Vagina (tissue), 2 donors: ENCODE measurements around the gene ABCF2. TPM values are rescaled to one million over a fixed set of nuclear protein-coding genes. Genes with fewer than 3 reads are reported as not detected.
A peak's percentile ranks its signal among the peaks of the same experiment; 100 is the strongest.

ENCODE experiments used
- DNase-seq, 2 donors: peaks; one replicate each; pipeline ENCODE4 v3.0.0-alpha.2; 2017; ENCODE audit errors: extremely low spot score in 2 of 2
- H3K27ac ChIP-seq: fragments of 200-600 bp; sonication (generic); one replicate; pipeline ENCODE4 v1.5.1; 2019
- H3K27me3 ChIP-seq: fragments of 200-600 bp; sonication (generic); one replicate; pipeline ENCODE4 v1.5.1; 2019
- H3K36me3 ChIP-seq, 2 donors: fragments of 200-600 bp; sonication (generic); one replicate each; pipeline ENCODE4 v1.5.1; 2017 to 2019
- H3K4me1 ChIP-seq: fragments of 200-600 bp; sonication (generic); one replicate; pipeline ENCODE4 v1.5.1; 2019
- H3K4me3 ChIP-seq, 2 donors: fragments of 200-600 bp; sonication (generic); 1 replicate in 1 of 2; 2 replicates in 1 of 2; pipeline ENCODE4 v1.5.1; 2016 to 2019
- H3K9me3 ChIP-seq: fragments of 200-600 bp; sonication (generic); one replicate; pipeline ENCODE4 v1.5.1; 2019
- POLR2A ChIP-seq, 2 donors: fragments of 450-650 bp; IDR thresholded peaks; one replicate each; pipeline ENCODE4 v1.6.1; 2017; ENCODE audit warnings: antibody characterized with exemption in 2 of 2, mild to moderate bottlenecking in 2 of 2, moderate library complexity in 2 of 2
- POLR2AphosphoS5 ChIP-seq, 2 donors: sonication (generic); formaldehyde crosslinking; IDR thresholded peaks; one replicate each; pipeline ENCODE4 v1.9.0; 2017; ENCODE audit warnings: antibody characterized with exemption in 2 of 2, mild to moderate bottlenecking in 2 of 2, low read depth in 1 of 2; ENCODE audit not compliant: insufficient read depth in 1 of 2
- intact Hi-C: fragments of 100-400 bp; cut with DNase I; formaldehyde crosslinking; loops from one replicate; pipeline ENCODE4 v1.15.1; 2023
- total RNA-seq: library from RNA; depleted of rRNA; stranded (reverse); fragments of >200 nt; gene quantifications from one replicate; pipeline ENCODE4 v1.2.3, GENCODE V29; 2016
- TF ChIP-seq, protein P1 (sequence below), 3 experiments: fragments of 450-650 bp in 2 of 3; fragments of 200-600 bp in 1 of 3; sonication (generic) in 1 of 3; IDR thresholded peaks; one replicate each; pipeline ENCODE4 v1.5.1; 2017 to 2019; ENCODE audit warnings: antibody characterized with exemption in 3 of 3, mild to moderate bottlenecking in 2 of 3, moderate library complexity in 2 of 3

The ABCF2 gene
- total RNA-seq, 1 donor from 2014 or later: 25.3 TPM

DNA sequence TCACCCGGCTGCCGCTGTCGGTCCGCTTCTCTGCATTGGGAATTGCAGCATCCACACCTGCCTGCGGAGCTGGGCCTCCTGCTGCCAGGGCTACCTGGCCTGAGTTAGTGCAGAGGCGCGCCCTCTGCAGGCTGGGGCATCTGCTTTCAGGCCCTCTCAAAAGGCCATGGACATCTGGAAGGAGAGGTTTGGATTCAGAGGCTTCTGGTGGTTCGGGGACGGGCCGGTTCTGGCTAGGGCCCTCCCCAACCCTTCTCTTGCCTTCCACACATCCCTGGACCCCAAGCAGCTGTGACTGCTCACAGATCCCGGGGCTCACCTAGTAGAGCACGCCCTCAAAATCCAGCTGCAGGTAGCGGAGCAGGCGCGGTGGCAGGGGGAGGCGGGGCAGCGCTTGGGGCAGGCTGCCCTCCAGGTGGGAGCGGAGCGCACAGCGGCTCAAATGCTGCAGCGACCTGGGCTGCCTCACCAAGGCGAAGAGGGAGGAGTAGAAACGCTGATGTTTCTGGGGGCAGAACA lies 51.2 kb downstream of the ABCF2 start:
- no peaks in the 10 kb centered on the region for H3K9me3 ChIP-seq
- H3K4me3 ChIP-seq: no peak overlapping the region
- no peak overlapping the region for H3K27ac ChIP-seq
- intact Hi-C loops: no loop called here
- TF ChIP-seq POLR2A (IDR thresholded peaks at IDR 0.05) (no peak), POLR2AphosphoS5 (IDR thresholded peaks at IDR 0.05; ENCODE audit: insufficient read depth in 1 of 2, low read depth in 1 of 2) (no peak)
- H3K4me1 ChIP-seq: no peaks in the 10 kb centered on the region
- no peaks in the 10 kb centered on the region for H3K36me3 ChIP-seq
- H3K27me3 ChIP-seq: no peaks in the 10 kb centered on the region
- DNase-seq: peak in 1 of 2 donors; percentile 93

DNA sequence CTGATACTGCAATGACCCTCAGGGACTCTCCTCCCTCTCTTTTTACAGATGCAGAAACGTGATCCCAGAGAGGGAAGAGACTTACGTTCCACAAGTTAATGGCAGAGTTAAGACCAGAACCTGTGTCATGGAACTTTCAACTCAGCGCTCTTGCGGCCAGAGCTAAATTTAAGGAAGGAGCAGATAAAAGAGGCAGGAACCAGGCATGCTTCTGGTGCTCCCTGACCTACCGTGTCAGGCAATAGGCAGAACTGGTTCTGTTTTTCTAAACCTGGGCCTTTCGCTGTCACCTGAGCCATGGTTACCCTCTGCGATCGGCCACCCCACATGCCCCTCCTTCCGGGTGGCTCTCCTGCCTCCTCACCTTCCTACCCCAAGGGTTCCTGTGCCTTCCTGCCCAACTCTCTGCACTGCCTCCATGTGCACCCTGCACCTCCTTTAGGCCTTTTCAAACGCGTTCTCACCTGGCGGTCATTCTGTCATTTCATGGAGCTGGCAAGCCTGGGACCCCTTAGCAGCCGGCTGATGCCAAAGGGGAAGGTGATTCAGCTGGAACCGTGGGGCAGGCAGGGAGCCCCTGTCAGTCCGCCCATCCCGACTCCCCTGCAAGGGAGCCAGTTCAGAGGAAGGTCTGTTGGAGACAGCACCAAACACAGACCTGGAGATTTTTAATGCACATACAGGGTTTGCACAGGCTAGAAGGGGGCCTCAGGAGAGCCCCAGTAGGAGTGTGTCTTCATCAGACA lies 51.8 kb downstream of the ABCF2 start:
- DNase-seq: peak in 1 of 2 donors; percentile 94

DNA sequence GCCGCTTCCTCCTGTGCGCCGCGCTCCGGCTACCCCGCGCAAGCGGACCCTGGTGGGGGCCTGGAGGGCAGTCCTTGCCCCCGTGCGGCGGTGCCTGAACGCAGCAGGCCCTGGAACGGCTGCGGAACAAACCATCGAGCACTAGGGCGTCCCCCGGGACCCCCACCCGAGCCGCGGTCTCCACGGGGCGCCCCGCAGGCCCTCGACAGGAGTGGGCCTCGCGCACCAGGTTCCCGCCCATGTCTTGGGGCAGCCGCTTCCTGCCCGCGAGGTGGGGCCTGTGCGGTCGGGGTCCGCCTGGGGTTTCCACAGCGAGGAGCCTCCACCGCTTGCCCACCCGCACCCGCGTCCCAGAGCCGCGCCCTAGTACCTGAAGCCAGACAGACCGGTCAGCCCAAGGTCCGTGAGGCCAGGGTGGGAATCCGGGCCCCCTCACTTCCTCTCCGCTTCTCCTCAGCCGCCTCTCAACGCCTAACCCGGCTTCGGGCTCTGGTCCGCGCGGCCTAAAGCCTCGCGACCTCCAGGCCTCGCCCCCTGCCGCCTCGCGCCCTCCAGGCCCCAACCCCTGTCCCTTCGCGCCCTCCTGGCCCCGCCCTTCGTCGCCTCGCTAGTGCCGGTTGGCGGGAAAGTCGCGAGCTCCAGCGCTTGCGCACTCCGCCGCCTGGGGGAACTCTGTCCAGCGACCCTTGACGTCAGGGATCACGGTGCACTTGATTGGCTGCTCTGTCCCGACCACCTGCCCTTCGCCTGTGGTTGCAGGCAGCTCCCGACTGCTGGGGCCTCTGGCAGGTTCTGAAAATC lies 52.6 kb downstream of the ABCF2 start:
- Histone ChIP-seq H3K4me3 (no peak overlapping the region), H3K9me3 (no peaks in the 10 kb centered on the region), H3K4me1 (no peaks in the 10 kb centered on the region), H3K27me3 (no peaks in the 10 kb centered on the region), H3K36me3 (no peaks in the 10 kb centered on the region), H3K27ac (no peak overlapping the region)
- peak in 1 of 2 donors; percentile 92 for DNase-seq
- intact Hi-C loops: loop anchor here (5.0 kb wide), 1 partner anchor 133 kb away; no protein-coding TSS in a partner anchor
- TF ChIP-seq POLR2AphosphoS5 (IDR thresholded peaks at IDR 0.05; ENCODE audit: insufficient read depth in 1 of 2, low read depth in 1 of 2) (no peak), POLR2A (IDR thresholded peaks at IDR 0.05) (no peak)
- TF ChIP-seq, protein P1, sequence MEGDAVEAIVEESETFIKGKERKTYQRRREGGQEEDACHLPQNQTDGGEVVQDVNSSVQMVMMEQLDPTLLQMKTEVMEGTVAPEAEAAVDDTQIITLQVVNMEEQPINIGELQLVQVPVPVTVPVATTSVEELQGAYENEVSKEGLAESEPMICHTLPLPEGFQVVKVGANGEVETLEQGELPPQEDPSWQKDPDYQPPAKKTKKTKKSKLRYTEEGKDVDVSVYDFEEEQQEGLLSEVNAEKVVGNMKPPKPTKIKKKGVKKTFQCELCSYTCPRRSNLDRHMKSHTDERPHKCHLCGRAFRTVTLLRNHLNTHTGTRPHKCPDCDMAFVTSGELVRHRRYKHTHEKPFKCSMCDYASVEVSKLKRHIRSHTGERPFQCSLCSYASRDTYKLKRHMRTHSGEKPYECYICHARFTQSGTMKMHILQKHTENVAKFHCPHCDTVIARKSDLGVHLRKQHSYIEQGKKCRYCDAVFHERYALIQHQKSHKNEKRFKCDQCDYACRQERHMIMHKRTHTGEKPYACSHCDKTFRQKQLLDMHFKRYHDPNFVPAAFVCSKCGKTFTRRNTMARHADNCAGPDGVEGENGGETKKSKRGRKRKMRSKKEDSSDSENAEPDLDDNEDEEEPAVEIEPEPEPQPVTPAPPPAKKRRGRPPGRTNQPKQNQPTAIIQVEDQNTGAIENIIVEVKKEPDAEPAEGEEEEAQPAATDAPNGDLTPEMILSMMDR (IDR thresholded peaks at IDR 0.05): no peak

More for the DNA sequence above, 51.8 kb downstream of the ABCF2 start:
- Histone ChIP-seq H3K9me3 (no peaks in the 10 kb centered on the region), H3K27ac (no peak overlapping the region), H3K36me3 (no peaks in the 10 kb centered on the region), H3K4me1 (no peaks in the 10 kb centered on the region), H3K27me3 (no peaks in the 10 kb centered on the region), H3K4me3 (no peak overlapping the region)
- intact Hi-C loops: no loop called here
- TF ChIP-seq POLR2A (IDR thresholded peaks at IDR 0.05) (no peak), POLR2AphosphoS5 (IDR thresholded peaks at IDR 0.05; ENCODE audit: insufficient read depth in 1 of 2, low read depth in 1 of 2) (no peak)
- TF ChIP-seq, protein P1 (IDR thresholded peaks at IDR 0.05): no peak

DNA sequence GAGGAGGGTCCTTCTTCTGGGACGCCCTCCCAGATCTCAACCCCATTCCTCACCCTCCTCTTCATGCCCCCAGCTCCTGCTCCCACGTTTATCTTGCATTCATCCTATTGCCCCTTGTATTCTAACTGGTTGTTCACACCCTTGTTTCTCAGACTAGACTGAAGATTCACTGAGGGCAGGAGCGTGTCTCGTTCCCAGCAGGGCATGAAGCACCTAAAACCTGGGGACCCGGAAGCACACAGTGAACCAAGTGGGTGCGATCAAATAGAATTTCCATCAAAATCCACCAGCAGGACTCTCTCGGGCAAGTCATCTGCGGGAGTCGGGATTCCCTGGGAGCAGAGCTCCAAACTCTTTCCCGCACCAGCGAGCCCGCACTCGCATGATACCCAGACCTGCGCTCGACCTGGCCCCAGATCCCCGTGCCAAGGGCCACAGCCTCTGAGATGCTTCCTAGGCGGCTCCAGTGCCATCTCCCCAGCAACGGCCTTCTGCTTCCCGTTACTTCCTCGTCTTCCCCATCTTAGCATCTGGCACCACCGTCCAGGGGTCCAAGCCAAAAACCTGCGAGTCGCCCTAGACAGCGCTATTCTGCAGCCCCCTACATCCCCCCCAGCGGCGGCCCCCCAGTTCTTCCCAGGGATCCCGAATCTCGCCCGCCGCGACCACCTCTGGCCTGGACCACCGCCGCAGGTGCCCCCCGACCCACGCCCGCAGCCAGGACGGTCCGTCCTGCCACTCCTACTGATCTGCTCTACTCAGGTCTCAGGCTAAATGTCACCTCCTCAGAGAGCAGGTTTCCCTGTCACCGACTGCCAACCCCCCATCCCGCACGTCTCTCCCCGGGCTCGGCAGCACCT lies 53.4 kb downstream of the ABCF2 start:
- TF ChIP-seq POLR2AphosphoS5 (IDR thresholded peaks at IDR 0.05; ENCODE audit: insufficient read depth in 1 of 2, low read depth in 1 of 2) (no peak), POLR2A (IDR thresholded peaks at IDR 0.05) (no peak)
- no peaks in the 10 kb centered on the region for H3K36me3 ChIP-seq
- no peaks in the 10 kb centered on the region for H3K9me3 ChIP-seq
- no peaks in the 10 kb centered on the region for H3K27me3 ChIP-seq
- intact Hi-C loops: loop anchor here (5.0 kb wide), 1 partner anchor 134 kb away; no protein-coding TSS in a partner anchor
- H3K4me3 ChIP-seq: no peak overlapping the region
- DNase-seq: peak in 1 of 2 donors; percentile 85
- H3K4me1 ChIP-seq: peaks cover under 1% of the 10 kb centered on the region
- no peak overlapping the region for H3K27ac ChIP-seq

DNA sequence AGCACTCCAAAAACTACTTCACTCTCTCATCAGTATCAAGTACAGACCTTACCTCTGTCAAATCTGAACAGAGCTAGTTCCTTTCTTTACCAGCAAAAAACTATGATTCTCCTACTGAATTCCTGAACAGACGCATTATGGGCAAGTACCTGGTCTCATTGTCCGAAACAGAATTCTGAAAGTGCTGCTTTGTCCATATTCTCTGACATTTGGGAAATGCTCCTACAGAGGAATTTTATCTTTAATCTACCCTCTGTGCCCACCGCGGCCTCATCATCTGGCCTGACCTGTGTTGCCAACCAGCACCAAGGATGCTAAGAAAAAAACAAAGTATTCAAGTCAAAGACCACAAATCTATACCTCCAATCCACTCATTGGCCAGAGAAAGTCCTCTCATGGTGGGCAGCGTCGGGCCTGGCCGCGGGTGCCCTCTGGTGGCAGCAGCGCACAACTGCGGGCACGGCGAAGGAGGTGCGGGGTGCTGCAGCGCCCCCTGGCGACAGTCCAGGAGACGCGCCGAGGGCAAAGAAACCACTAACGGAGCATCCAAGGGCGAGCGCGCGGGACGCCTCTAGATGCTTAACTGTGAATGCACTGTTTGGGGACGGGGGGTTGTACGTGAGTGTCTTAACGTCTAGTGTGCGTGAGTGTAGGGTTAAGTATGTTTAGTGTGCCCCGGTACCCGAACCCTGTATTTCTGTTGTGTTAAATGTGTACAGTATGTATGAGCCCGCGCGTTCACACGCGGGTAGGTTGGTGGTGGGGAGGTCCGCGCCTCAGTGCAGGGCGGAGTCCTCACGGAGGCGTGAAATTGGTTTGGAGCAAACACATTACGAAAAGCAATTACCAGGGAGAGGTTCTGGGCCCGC lies 54.5 kb downstream of the ABCF2 start:
- H3K27me3 ChIP-seq: no peaks in the 10 kb centered on the region

More for the DNA sequence above, 54.5 kb downstream of the ABCF2 start:
- DNase-seq: peak in 1 of 2 donors; percentile 95
- TF ChIP-seq, protein P1 (IDR thresholded peaks at IDR 0.05): peak; percentile 99 to 100 (median 100)
- no peak for TF ChIP-seq POLR2A (IDR thresholded peaks at IDR 0.05)
- TF ChIP-seq POLR2AphosphoS5 (IDR thresholded peaks at IDR 0.05; ENCODE audit: insufficient read depth in 1 of 2, low read depth in 1 of 2): peak; percentile 27 to 52
- Histone ChIP-seq H3K36me3 (no peaks in the 10 kb centered on the region), H3K4me3 (no peak overlapping the region), H3K9me3 (no peaks in the 10 kb centered on the region), H3K4me1 (peaks cover 10% of the 10 kb centered on the region), H3K27ac (no peak overlapping the region)
- intact Hi-C loops: loop anchor here (5.0 kb wide), 1 partner anchor 135 kb away; no protein-coding TSS in a partner anchor
